ENCODE measurements around the gene MS4A8.
A peak's percentile ranks its signal among the peaks of the same experiment; 100 is the strongest.
"Not testable (repeated sequence)": the region's sequence is repeated elsewhere in the genome, so short reads cannot be mapped to it uniquely, and the experiment has no call there.

Gene MS4A8

GRCh38 chr11:60699284-60699691 is at the start of gene MS4A8:
TSS of gene MS4A8 (plus strand) at chr11:60699612. CDS start at chr11:60700861, 1,249 bp downstream.
- no peaks in the 10 kb centered on the region for H3K4me1 Mint-ChIP-seq
- no peak for ATAC-seq (replicated peaks)
- H3K9me3 Mint-ChIP-seq, result peaks cover 4 to 7% of the 10 kb centered on the region in 2 donors
- H3K36me3 Mint-ChIP-seq, result peaks cover 0 to 2% of the 10 kb centered on the region in 2 donors
- H3K27ac Mint-ChIP-seq, result no peak within 1 kb of the TSS
- DNase-seq, result no peak
- no peak within 1 kb of the TSS for H3K4me3 Mint-ChIP-seq
- H3K27me3 Mint-ChIP-seq, result peaks cover 0 to 4% of the 10 kb centered on the region in 2 donors

DNA sequence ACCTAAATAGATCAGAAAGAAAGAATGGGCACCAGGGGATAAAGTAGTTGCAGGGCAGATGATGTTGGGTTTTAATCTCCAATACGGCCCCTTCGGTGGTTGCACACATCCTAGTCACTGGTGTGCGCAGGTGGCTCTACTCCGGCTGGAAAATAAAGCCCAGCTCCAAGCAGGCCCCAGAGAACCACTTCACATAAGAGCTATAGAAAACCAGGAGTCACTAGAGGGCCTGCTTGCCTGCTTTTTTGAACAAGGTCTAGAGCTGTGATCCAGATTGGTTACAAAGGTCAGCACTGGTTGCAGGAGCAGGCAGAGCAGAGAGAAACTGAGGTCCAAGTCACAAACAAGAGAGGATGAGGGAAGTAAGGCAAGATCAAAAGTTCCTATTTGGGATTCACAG is 41.5 kb upstream of the MS4A8 start:
- Mint-ChIP-seq H3K27me3 (peaks cover 10 to 22% of the 10 kb centered on the region in 2 donors), H3K4me1 (no peaks in the 10 kb centered on the region), H3K4me3 (no peak overlapping the region), H3K36me3 (no peaks in the 10 kb centered on the region), H3K9me3 (no peaks in the 10 kb centered on the region), H3K27ac (no peak overlapping the region)
- ATAC-seq (replicated peaks), result no peak
- DNase-seq, result no peak

DNA sequence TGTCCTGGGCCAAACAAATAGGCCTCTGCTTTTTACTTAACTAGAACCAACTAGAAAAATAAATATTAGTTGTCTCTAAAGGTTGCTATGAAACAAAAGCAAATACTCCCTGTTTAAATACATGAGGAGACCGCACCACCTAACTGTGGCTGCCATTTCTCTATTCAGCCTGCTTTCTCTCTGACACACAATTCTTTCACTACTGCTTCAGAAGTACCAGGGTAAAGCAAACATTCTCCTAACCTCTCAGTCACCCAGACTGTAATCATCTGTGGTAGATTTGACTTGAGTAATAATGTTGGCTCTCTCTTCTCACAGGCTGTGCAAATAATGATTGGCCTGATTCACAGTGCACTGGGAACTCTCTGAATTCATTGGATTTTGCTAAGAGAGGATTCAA is 41.0 kb upstream of the MS4A8 start:
- H3K4me3 Mint-ChIP-seq, result no peak overlapping the region

GRCh38 chr11:60672255-60672654 is 27.2 kb upstream of the MS4A8 start:
- no peaks in the 10 kb centered on the region for H3K4me1 Mint-ChIP-seq
- H3K27ac Mint-ChIP-seq, result no peak overlapping the region
- H3K9me3 Mint-ChIP-seq, result peaks cover 16 to 20% of the 10 kb centered on the region in 2 donors
- no peak for ATAC-seq (replicated peaks)
- H3K27me3 Mint-ChIP-seq, result peaks cover 0 to 5% of the 10 kb centered on the region in 2 donors
- H3K36me3 Mint-ChIP-seq, result peaks cover 0 to 9% of the 10 kb centered on the region in 2 donors
- no peak overlapping the region for H3K4me3 Mint-ChIP-seq
- DNase-seq, result no peak

More for the DNA sequence above, 41.0 kb upstream of the MS4A8 start:
- ATAC-seq (replicated peaks) (no peak), DNase-seq (no peak)
- no peak overlapping the region for H3K27ac Mint-ChIP-seq
- H3K27me3 Mint-ChIP-seq, result peaks cover 14 to 21% of the 10 kb centered on the region in 2 donors
- H3K9me3 Mint-ChIP-seq, result no peaks in the 10 kb centered on the region
- no peaks in the 10 kb centered on the region for H3K4me1 Mint-ChIP-seq
- no peaks in the 10 kb centered on the region for H3K36me3 Mint-ChIP-seq

DNA sequence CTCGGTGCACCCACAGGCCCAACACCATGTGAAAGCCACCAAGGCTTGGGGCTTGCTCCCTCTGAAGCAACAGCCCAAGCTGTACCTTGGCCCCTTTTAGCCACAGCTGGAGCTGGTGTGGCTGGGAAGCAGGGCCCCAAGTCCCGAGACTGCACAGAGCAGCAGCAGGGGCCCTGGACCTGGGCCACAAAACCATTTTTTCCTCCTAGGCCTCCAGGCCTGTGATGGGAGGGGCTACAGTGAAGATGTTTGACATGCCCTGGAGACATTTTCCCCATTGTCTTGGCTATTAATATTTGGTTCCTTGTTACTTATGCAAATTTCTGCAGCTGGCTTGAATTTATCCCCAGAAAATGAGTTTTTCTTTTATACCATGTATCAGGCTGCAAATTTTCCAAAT is 21.2 kb upstream of the MS4A8 start:
- H3K4me1 Mint-ChIP-seq; DNase-seq; ATAC-seq (replicated peaks); H3K4me3 Mint-ChIP-seq; H3K27ac Mint-ChIP-seq; H3K27me3 Mint-ChIP-seq: not testable (repeated sequence)
- Mint-ChIP-seq H3K9me3 (peaks cover 29 to 34% of the 10 kb centered on the region in 2 donors), H3K36me3 (peaks cover 5 to 21% of the 10 kb centered on the region in 2 donors)

DNA sequence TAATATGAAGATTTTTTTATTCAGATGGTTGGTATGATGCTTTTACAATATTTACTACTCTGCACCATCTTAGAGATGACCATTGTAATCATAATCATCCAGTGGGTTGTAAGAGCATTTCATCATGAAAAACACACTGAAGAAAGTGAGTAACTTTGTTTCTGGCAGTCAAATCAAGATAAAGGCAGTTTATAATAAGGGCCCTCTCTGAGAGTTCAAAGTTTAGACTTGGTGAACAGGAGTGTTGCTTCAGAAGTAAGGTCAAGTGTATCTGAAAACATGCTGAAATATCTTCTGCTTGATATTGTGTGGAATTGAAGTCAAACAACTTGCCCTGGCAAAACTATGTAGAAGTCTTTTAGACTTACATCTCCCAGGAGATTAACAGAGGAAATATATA is 19.5 kb upstream of the MS4A8 start:
- peaks cover 14 to 15% of the 10 kb centered on the region in 2 donors for H3K4me1 Mint-ChIP-seq
- no peak for DNase-seq
- ATAC-seq (replicated peaks), result no peak
- H3K36me3 Mint-ChIP-seq, result peaks cover 5 to 21% of the 10 kb centered on the region in 2 donors
- H3K9me3 Mint-ChIP-seq, result peaks cover 25 to 34% of the 10 kb centered on the region in 2 donors
- peaks cover 0 to 6% of the 10 kb centered on the region in 2 donors for H3K27me3 Mint-ChIP-seq
- no peak overlapping the region for H3K4me3 Mint-ChIP-seq
- H3K27ac Mint-ChIP-seq, result no peak overlapping the region

- ATAC-seq (replicated peaks) (no peak), DNase-seq (no peak)
- peaks cover 14 to 17% of the 10 kb centered on the region in 2 donors for H3K4me1 Mint-ChIP-seq
- peaks cover 5 to 21% of the 10 kb centered on the region in 2 donors for H3K36me3 Mint-ChIP-seq
- H3K4me3 Mint-ChIP-seq, result no peak overlapping the region
- H3K27me3 Mint-ChIP-seq, result peaks cover 0 to 6% of the 10 kb centered on the region in 2 donors
- H3K27ac Mint-ChIP-seq, result no peak overlapping the region
- H3K9me3 Mint-ChIP-seq, result peaks cover 25 to 34% of the 10 kb centered on the region in 2 donors
These were observed 18.8 kb upstream of the MS4A8 start for GRCh38 chr11:60680455-60681119.

GRCh38 chr11:60684541-60684848 is 14.9 kb upstream of the MS4A8 start:
- peak overlapping the region; percentile 44 for H3K27ac Mint-ChIP-seq
- H3K4me1 Mint-ChIP-seq, result peaks cover 14 to 17% of the 10 kb centered on the region in 2 donors
- peak; percentile 15 for DNase-seq
- not testable (repeated sequence) for H3K4me3 Mint-ChIP-seq, H3K9me3 Mint-ChIP-seq, H3K36me3 Mint-ChIP-seq
- peak; percentile 71 to 76 for ATAC-seq (replicated peaks)
- H3K27me3 Mint-ChIP-seq, result peaks cover 0 to 11% of the 10 kb centered on the region in 2 donors

- H3K36me3 Mint-ChIP-seq, result peaks cover 2 to 4% of the 10 kb centered on the region in 2 donors
- peaks cover 7 to 11% of the 10 kb centered on the region in 2 donors for H3K9me3 Mint-ChIP-seq
- DNase-seq, result no peak
- no peak for ATAC-seq (replicated peaks)
- H3K4me1 Mint-ChIP-seq, result no peaks in the 10 kb centered on the region
- peaks cover 8 to 18% of the 10 kb centered on the region in 2 donors for H3K27me3 Mint-ChIP-seq
- no peak overlapping the region for H3K27ac Mint-ChIP-seq
- no peak overlapping the region for H3K4me3 Mint-ChIP-seq
These were observed 7.8 kb upstream of the MS4A8 start for GRCh38 chr11:60691661-60692060.

GRCh38 chr11:60699936-60700335 is 524 bp downstream of the MS4A8 start:
- H3K36me3 Mint-ChIP-seq, result peaks cover 0 to 2% of the 10 kb centered on the region in 2 donors
- ATAC-seq (replicated peaks), result no peak
- DNase-seq, result no peak
- H3K27me3 Mint-ChIP-seq, result peaks cover 0 to 4% of the 10 kb centered on the region in 2 donors
- H3K4me1 Mint-ChIP-seq, result no peaks in the 10 kb centered on the region
- peaks cover 4 to 7% of the 10 kb centered on the region in 2 donors for H3K9me3 Mint-ChIP-seq
- no peak overlapping the region for H3K4me3 Mint-ChIP-seq
- H3K27ac Mint-ChIP-seq, result no peak overlapping the region

- DNase-seq (no peak), ATAC-seq (replicated peaks) (no peak)
- Mint-ChIP-seq H3K27me3 (peaks cover 0 to 2% of the 10 kb centered on the region in 2 donors), H3K27ac (no peak overlapping the region), H3K9me3 (peaks cover 0 to under 1% of the 10 kb centered on the region in 2 donors), H3K4me1 (no peaks in the 10 kb centered on the region), H3K36me3 (no peaks in the 10 kb centered on the region), H3K4me3 (no peak overlapping the region)
These were observed 1.5 kb downstream of the MS4A8 start for GRCh38 chr11:60700689-60701468.

GRCh38 chr11:60701469-60701818 is 2.0 kb downstream of the MS4A8 start:
- Mint-ChIP-seq H3K27ac (no peak overlapping the region), H3K9me3 (no peaks in the 10 kb centered on the region), H3K4me1 (no peaks in the 10 kb centered on the region), H3K27me3 (no peaks in the 10 kb centered on the region), H3K4me3 (no peak overlapping the region), H3K36me3 (no peaks in the 10 kb centered on the region)
- ATAC-seq (replicated peaks) (no peak), DNase-seq (no peak)

DNA sequence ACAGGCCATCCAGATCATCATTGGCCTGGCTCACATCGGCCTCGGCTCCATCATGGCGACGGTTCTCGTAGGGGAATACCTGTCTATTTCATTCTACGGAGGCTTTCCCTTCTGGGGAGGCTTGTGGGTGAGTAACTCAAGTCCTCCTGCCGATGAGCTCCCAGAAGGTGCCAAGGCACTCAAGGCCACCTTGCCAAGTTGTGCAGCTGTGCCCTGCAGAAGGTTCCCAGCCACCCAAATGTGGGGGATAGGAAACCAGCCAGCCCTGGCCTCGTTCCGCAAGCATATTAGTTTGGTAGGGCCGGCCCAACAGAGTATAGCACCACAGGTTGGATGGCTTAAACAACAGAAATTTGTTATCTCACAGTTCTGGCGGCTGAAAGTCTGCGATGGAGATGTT is 4.0 kb downstream of the MS4A8 start:
- peaks cover 0 to 5% of the 10 kb centered on the region in 2 donors for H3K27me3 Mint-ChIP-seq
- no peak overlapping the region for H3K27ac Mint-ChIP-seq
- no peak for ATAC-seq (replicated peaks)
- no peaks in the 10 kb centered on the region for H3K36me3 Mint-ChIP-seq
- no peaks in the 10 kb centered on the region for H3K4me1 Mint-ChIP-seq
- DNase-seq, result no peak
- no peaks in the 10 kb centered on the region for H3K9me3 Mint-ChIP-seq
- H3K4me3 Mint-ChIP-seq, result no peak overlapping the region

GRCh38 chr11:60705895-60706294 is 6.5 kb downstream of the MS4A8 start:
- ATAC-seq (replicated peaks) (no peak), DNase-seq (no peak)
- Mint-ChIP-seq H3K36me3 (no peaks in the 10 kb centered on the region), H3K9me3 (no peaks in the 10 kb centered on the region), H3K4me3 (no peak overlapping the region), H3K27ac (no peak overlapping the region), H3K4me1 (no peaks in the 10 kb centered on the region), H3K27me3 (peaks cover 0 to 5% of the 10 kb centered on the region in 2 donors)

- H3K27me3 Mint-ChIP-seq, result peaks cover 0 to 8% of the 10 kb centered on the region in 2 donors
- no peaks in the 10 kb centered on the region for H3K4me1 Mint-ChIP-seq
- no peak overlapping the region for H3K27ac Mint-ChIP-seq
- H3K4me3 Mint-ChIP-seq, result no peak overlapping the region
- no peaks in the 10 kb centered on the region for H3K9me3 Mint-ChIP-seq
- H3K36me3 Mint-ChIP-seq, result no peaks in the 10 kb centered on the region
- no peak for ATAC-seq (replicated peaks)
- no peak for DNase-seq
These were observed 7.5 kb downstream of the MS4A8 start for GRCh38 chr11:60706931-60707330.
